Hepatocyte (in vitro differentiated cells): ENCODE results near the gene ADGB. TPM values are rescaled to one million over a fixed set of nuclear protein-coding genes. Genes with fewer than 3 reads are reported as not detected.

Source experiments
- DNase-seq: peaks from one replicate; pipeline ENCODE4 v3.0.0-alpha.2; 2016; ENCODE audit warnings: low spot score
- H2AFZ ChIP-seq: fragments of 200-600 bp; sonication (generic); 2 replicates; pipeline ENCODE4 v1.6.0; 2016; ENCODE audit warnings: antibody characterized with exemption, mild to moderate bottlenecking
- H3K27ac ChIP-seq: fragments of 200-600 bp; sonication (generic); 2 replicates; pipeline ENCODE4 v1.5.1; 2016; ENCODE audit warnings: mild to moderate bottlenecking
- H3K27me3 ChIP-seq: fragments of 200-600 bp; sonication (generic); 2 replicates; pipeline ENCODE4 v1.6.1; 2016
- H3K36me3 ChIP-seq: fragments of 200-600 bp; sonication (generic); replicated peaks from 2 replicates; pipeline ENCODE4 v1.5.1; 2016; ENCODE audit warnings: low read depth; ENCODE audit not compliant: insufficient read depth
- H3K4me1 ChIP-seq: fragments of 200-600 bp; sonication (generic); 2 replicates; pipeline ENCODE4 v1.5.1; 2016; ENCODE audit warnings: mild to moderate bottlenecking, moderate library complexity; ENCODE audit not compliant: insufficient read depth
- H3K4me2 ChIP-seq: fragments of 200-600 bp; sonication (generic); 2 replicates; pipeline ENCODE4 v1.6.0; 2016
- H3K4me3 ChIP-seq: fragments of 200-600 bp; sonication (generic); 2 replicates; pipeline ENCODE4 v1.5.1; 2016; ENCODE audit warnings: mild to moderate bottlenecking
- H3K79me2 ChIP-seq: fragments of 200-600 bp; sonication (generic); 2 replicates; pipeline ENCODE4 v1.6.0; 2017; ENCODE audit warnings: mild to moderate bottlenecking
- H3K9me2 ChIP-seq: fragments of 200-600 bp; sonication (generic); replicated peaks from 2 replicates; pipeline ENCODE4 v1.6.0; 2017; ENCODE audit warnings: mild to moderate bottlenecking; ENCODE audit not compliant: insufficient read depth
- H3K9me3 ChIP-seq: fragments of 200-600 bp; sonication (generic); 2 replicates; pipeline ENCODE4 v1.5.1; 2016; ENCODE audit warnings: low read depth, mild to moderate bottlenecking
- H4K20me1 ChIP-seq: fragments of 200-600 bp; sonication (generic); 2 replicates; pipeline ENCODE4 v1.6.0; 2016; ENCODE audit warnings: mild to moderate bottlenecking; ENCODE audit not compliant: insufficient read depth, poor library complexity, severe bottlenecking
- EZH2 ChIP-seq: fragments of 200-600 bp; sonication (generic); IDR thresholded peaks from 2 replicates; pipeline ENCODE4 v1.6.1; 2016; ENCODE audit warnings: antibody characterized with exemption, mild to moderate bottlenecking, borderline replicate concordance
- EZH2phosphoT487 ChIP-seq: fragments of 200-600 bp; sonication (generic); IDR thresholded peaks from one replicate; pipeline ENCODE4 v1.6.1; 2018; ENCODE audit warnings: antibody characterized with exemption, mild to moderate bottlenecking, low read depth, moderate library complexity; ENCODE audit not compliant: unreplicated experiment, severe bottlenecking
- WGBS: methylation state at CpG from one replicate; pipeline ENCODE4 v1.1.6; 2016; ENCODE audit warnings: low lambda C conversion rate; ENCODE audit errors: missing lambda C conversion rate; 5-methylcytosine and 5-hydroxymethylcytosine counted together
- polyA plus RNA-seq: library from polyadenylated mRNA; unstranded; fragments of >200 nt; fragmentation: Nextera tagmentation; extraction: Ambion mirVana; gene quantifications from 2 replicates; pipeline ENCODE4 v1.2.1, GENCODE V29; 2016
- total RNA-seq: library from RNA; depleted of rRNA; stranded (reverse); fragments of >200 nt; gene quantifications from 2 replicates; pipeline ENCODE4 v1.2.3, GENCODE V29; 2014
- TF ChIP-seq, protein P1 (sequence below): fragments of 200-600 bp; sonication (generic); IDR thresholded peaks from 2 replicates; pipeline ENCODE4 v1.5.1; 2016; ENCODE audit warnings: antibody characterized with exemption, mild to moderate bottlenecking; ENCODE audit not compliant: poor library complexity

ADGB gene
- total and polyA plus RNA-seq, 2 experiments from 2014 or later: 0.33 TPM; not detected in 1

DNA sequence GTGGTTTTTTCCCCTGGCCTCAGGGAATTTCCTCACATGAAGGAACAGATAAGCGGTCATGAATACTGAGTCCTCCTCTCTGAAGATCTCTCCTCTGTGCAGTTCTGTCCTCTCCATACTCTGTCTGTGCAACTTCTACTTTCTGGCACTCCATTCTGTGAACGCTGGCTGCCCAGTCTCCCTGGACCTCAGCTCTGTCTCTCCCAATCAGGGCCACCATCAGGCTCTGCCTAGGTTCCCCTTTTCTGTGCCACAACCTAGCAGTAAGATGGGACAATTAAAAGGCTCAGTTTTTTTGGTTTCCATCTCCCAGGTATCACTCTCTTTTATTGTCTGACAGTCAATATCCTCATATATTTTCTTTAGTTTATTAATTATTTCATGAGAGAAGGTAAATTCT is 4.8 kb upstream of the ADGB start:
- DNase-seq: no peak
- Histone ChIP-seq H3K4me2 (no peak overlapping the region), H3K27me3 (no peaks in the 10 kb centered on the region), H4K20me1 (no peaks in the 10 kb centered on the region), H3K4me1 (no peaks in the 10 kb centered on the region), H3K27ac (no peak overlapping the region), H2AFZ (no peak overlapping the region), H3K36me3 (no peaks in the 10 kb centered on the region), H3K9me3 (no peaks in the 10 kb centered on the region), H3K79me2 (no peaks in the 10 kb centered on the region), H3K9me2 (no peaks in the 10 kb centered on the region), H3K4me3 (no peak overlapping the region)
- WGBS: 88% methylated on average over 2 of the region's 2 CpGs
- no peak for TF ChIP-seq EZH2phosphoT487
- TF ChIP-seq EZH2: no peak
- TF ChIP-seq, protein P1, sequence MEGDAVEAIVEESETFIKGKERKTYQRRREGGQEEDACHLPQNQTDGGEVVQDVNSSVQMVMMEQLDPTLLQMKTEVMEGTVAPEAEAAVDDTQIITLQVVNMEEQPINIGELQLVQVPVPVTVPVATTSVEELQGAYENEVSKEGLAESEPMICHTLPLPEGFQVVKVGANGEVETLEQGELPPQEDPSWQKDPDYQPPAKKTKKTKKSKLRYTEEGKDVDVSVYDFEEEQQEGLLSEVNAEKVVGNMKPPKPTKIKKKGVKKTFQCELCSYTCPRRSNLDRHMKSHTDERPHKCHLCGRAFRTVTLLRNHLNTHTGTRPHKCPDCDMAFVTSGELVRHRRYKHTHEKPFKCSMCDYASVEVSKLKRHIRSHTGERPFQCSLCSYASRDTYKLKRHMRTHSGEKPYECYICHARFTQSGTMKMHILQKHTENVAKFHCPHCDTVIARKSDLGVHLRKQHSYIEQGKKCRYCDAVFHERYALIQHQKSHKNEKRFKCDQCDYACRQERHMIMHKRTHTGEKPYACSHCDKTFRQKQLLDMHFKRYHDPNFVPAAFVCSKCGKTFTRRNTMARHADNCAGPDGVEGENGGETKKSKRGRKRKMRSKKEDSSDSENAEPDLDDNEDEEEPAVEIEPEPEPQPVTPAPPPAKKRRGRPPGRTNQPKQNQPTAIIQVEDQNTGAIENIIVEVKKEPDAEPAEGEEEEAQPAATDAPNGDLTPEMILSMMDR: no peak

DNA sequence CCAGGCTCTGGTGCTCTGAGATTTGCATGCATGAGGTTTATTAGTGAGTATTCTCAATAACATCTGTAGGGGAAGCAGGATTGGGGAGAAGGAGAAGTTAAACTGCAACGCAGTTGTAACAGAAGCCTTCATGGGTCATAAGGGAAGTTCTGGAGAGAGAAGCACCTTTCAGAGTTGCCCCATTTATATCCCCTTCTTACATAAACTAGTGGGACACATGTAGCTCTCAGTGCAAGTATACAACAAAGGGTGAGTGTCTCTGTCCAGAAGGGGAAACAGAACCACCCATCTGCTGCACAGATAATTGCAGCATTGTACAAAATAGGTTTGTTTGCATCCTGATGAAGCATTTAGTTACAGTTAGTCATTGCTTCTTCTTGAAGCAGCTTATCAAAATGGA is 4.3 kb upstream of the ADGB start:
- no peaks in the 10 kb centered on the region for H3K36me3 ChIP-seq
- no peaks in the 10 kb centered on the region for H3K79me2 ChIP-seq
- no peaks in the 10 kb centered on the region for H3K9me2 ChIP-seq
- no peaks in the 10 kb centered on the region for H3K4me1 ChIP-seq
- TF ChIP-seq EZH2phosphoT487: no peak
- TF ChIP-seq EZH2: no peak
- TF ChIP-seq, protein P1: no peak
- no peaks in the 10 kb centered on the region for H3K27me3 ChIP-seq
- H3K4me3 ChIP-seq: no peak overlapping the region
- 78% methylated on average over 1 of the region's 1 CpG for WGBS
- H3K27ac ChIP-seq: no peak overlapping the region
- no peaks in the 10 kb centered on the region for H4K20me1 ChIP-seq
- H3K4me2 ChIP-seq: no peak overlapping the region
- H2AFZ ChIP-seq: no peak overlapping the region
- H3K9me3 ChIP-seq: no peaks in the 10 kb centered on the region
- DNase-seq: no peak

DNA sequence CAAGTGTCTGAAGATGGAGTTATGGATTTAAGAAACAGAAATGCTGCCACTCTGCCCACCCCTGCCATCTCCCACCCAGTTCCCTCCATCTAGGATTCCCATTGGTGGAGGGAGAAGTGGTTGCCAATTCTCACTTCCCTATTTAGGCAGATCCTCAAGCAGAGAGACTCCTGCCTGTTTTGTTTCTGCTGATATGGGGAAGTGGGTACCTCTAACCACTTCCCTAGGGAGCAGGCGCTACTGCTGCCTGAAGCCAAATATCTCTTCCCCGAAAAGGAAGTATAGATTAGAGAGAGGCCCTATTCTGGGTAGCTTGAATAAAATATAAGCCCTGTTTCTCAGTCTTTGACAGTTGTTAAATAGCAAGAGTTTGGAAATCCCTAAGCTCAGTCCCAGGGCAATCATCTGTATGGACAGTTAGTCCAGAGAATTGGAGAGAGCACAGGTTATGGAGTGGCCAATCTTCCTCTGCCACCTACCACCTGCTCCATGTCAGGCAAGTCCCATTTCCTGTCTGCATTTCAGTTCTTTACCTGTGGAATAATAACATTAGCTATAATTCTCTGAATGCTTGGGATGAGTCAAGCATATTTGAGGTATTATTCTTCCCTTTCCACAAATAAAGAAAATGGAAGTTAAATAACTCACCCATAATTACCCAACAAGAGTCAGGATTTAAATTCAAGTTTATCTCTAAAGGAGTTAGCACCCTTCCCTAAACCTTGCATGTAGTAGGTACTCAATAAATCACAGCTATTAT is 2.6 kb upstream of the ADGB start:
- Histone ChIP-seq H3K4me3 (no peak overlapping the region), H3K27ac (no peak overlapping the region), H3K4me2 (no peak overlapping the region), H3K36me3 (no peaks in the 10 kb centered on the region), H4K20me1 (no peaks in the 10 kb centered on the region), H3K9me2 (no peaks in the 10 kb centered on the region), H3K79me2 (no peaks in the 10 kb centered on the region), H2AFZ (no peak overlapping the region), H3K4me1 (no peaks in the 10 kb centered on the region), H3K9me3 (no peaks in the 10 kb centered on the region), H3K27me3 (no peaks in the 10 kb centered on the region)
- 73% methylated on average over 2 of the region's 2 CpGs for WGBS
- no peak for DNase-seq
- TF ChIP-seq, protein P1: no peak
- no peak for TF ChIP-seq EZH2
- no peak for TF ChIP-seq EZH2phosphoT487
